RWPE2 (cell line): ENCODE results near the gene GPC2.
A peak's percentile ranks its signal among the peaks of the same experiment; 100 is the strongest.
"Not testable (repeated sequence)": the region's sequence is repeated elsewhere in the genome, so short reads cannot be mapped to it uniquely, and the experiment has no call there.

Experiments used
- ATAC-seq: fragments of 200-7000 bp; cut with Tn5 transposase; 3 replicates; pipeline ENCODE4 v1.9.1; 2021; ENCODE audit warnings: low read depth
- DNase-seq: peaks from one replicate; pipeline ENCODE4 v3.0.0-alpha.2; 2020; ENCODE audit warnings: low spot score
- H3K27ac ChIP-seq: fragments of 450-650 bp; 2 replicates; pipeline ENCODE4 v1.5.1; 2017; ENCODE audit warnings: mild to moderate bottlenecking; ENCODE audit not compliant: poor library complexity, severe bottlenecking
- H3K27me3 ChIP-seq: fragments of 250-450 bp; sonication (Bioruptor Pico); 2 replicates; pipeline ENCODE4 v1.5.1; 2021; ENCODE audit warnings: mild to moderate bottlenecking, moderate library complexity; ENCODE audit not compliant: insufficient read depth, poor library complexity, severe bottlenecking
- H3K36me3 ChIP-seq: fragments of 250-450 bp; sonication (Bioruptor Pico); 2 replicates; pipeline ENCODE4 v1.5.1; 2020; ENCODE audit warnings: low read depth, mild to moderate bottlenecking, moderate library complexity
- H3K4me1 ChIP-seq: fragments of 250-450 bp; sonication (Bioruptor Pico); 2 replicates; pipeline ENCODE4 v1.5.1; 2021; ENCODE audit warnings: mild to moderate bottlenecking, moderate library complexity; ENCODE audit not compliant: insufficient read depth, poor library complexity, severe bottlenecking
- H3K4me3 ChIP-seq: fragments of 250-450 bp; sonication (Bioruptor Pico); 2 replicates; pipeline ENCODE4 v1.5.1; 2021; ENCODE audit warnings: mild to moderate bottlenecking, moderate library complexity; ENCODE audit not compliant: severe bottlenecking
- H3K9me3 ChIP-seq: fragments of 250-450 bp; sonication (Bioruptor Pico); 2 replicates; pipeline ENCODE4 v1.5.1; 2021; ENCODE audit warnings: mild to moderate bottlenecking, moderate library complexity; ENCODE audit not compliant: severe bottlenecking
- TF ChIP-seq, protein P1 (sequence below): fragments of 450-650 bp; IDR thresholded peaks from one replicate; pipeline ENCODE4 v1.5.1; 2017; ENCODE audit warnings: mild to moderate bottlenecking, moderate library complexity; ENCODE audit not compliant: poor library complexity, severe bottlenecking

Gene GPC2

DNA sequence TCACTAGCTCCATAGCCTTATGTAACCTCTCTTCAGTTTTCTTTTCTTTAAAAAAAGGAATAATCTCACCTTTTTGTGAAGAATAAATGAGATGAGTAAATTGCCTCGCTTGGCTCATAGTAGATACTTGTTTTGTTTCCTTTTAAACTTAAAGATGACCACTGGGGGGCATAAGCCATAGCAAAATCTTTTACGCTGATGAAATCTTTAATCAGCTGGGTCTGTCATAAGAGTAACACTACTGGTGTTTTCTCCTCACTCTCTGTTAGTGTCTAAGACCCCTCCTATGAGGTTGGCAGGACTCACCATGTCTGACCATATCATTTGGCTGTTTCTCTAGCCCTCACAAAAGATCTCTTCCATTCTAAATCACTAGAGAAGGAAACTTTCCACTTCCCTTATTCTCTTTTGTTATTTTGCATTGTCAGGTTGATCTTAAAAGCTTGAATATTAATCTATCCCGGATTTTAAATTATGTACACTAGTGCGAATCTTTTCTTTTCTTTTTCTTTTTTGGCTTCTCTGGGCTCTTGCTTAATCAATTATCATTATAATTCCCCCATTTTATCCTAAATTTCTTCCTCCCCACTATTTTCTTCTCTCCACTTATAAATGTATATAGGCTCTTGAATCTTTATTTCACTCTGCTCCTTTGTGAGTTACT is 13.0 kb upstream of the GPC2 start:
- ATAC-seq, result peak; percentile 64; the same call in 2 of the 3 replicates
- no peak overlapping the region for H3K27ac ChIP-seq

DNA sequence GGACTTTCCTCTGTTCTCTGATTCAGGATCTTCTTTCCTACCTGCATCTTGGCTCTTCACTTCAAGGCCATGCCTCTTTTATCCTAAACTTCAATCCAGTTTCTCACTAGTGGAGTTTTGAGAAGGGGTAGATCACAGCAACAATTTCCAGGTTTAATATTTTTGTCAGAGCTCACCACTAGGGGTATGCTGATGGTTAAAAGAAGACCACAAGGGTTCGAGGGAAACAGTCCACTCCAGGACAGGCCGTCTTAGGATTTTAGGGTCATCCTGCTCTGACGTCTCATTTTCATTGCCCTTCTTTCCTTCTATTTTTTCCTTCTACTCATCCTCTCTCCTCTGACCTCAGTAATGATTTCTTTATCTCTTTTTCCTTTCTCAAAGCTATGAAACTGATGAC is 11.9 kb upstream of the GPC2 start:
- Histone ChIP-seq H3K4me3 (no peak overlapping the region), H3K27me3 (no peaks in the 10 kb centered on the region), H3K27ac (no peak overlapping the region), H3K4me1 (no peaks in the 10 kb centered on the region), H3K9me3 (no peaks in the 10 kb centered on the region), H3K36me3 (no peaks in the 10 kb centered on the region)
- DNase-seq, result no peak
- TF ChIP-seq, protein P1, sequence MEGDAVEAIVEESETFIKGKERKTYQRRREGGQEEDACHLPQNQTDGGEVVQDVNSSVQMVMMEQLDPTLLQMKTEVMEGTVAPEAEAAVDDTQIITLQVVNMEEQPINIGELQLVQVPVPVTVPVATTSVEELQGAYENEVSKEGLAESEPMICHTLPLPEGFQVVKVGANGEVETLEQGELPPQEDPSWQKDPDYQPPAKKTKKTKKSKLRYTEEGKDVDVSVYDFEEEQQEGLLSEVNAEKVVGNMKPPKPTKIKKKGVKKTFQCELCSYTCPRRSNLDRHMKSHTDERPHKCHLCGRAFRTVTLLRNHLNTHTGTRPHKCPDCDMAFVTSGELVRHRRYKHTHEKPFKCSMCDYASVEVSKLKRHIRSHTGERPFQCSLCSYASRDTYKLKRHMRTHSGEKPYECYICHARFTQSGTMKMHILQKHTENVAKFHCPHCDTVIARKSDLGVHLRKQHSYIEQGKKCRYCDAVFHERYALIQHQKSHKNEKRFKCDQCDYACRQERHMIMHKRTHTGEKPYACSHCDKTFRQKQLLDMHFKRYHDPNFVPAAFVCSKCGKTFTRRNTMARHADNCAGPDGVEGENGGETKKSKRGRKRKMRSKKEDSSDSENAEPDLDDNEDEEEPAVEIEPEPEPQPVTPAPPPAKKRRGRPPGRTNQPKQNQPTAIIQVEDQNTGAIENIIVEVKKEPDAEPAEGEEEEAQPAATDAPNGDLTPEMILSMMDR, result no peak
- no peak for ATAC-seq

More for the DNA sequence above, 13.0 kb upstream of the GPC2 start:
- DNase-seq, result no peak
- H3K4me3 ChIP-seq, result no peak overlapping the region
- H3K9me3 ChIP-seq, result no peaks in the 10 kb centered on the region
- no peaks in the 10 kb centered on the region for H3K27me3 ChIP-seq
- no peaks in the 10 kb centered on the region for H3K36me3 ChIP-seq
- TF ChIP-seq, protein P1, result peak; percentile 63
- no peaks in the 10 kb centered on the region for H3K4me1 ChIP-seq

DNA sequence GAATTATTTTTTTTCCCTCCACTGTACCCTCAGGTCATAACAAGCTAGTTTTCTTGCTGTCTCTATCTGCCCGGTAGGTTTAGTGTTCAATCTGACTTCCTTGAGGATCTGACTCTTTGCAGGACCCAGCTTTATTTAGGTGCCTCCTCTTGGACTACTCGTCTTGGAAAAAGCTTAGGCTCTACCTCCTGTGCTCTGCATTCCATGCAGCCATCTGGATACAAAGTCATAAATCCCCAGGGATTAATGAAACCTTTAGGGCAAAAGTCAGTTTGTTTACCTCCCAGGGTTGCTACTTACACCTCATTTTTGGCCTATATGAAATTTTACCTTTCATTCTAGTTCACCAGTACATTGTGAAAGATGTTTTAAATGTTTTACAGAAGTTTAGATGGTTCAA is 8.5 kb upstream of the GPC2 start:
- Histone ChIP-seq H3K4me3 (no peak overlapping the region), H3K27me3 (no peaks in the 10 kb centered on the region), H3K27ac (no peak overlapping the region), H3K9me3 (no peaks in the 10 kb centered on the region), H3K4me1 (no peaks in the 10 kb centered on the region), H3K36me3 (no peaks in the 10 kb centered on the region)
- TF ChIP-seq, protein P1, result no peak
- ATAC-seq, result no peak
- DNase-seq, result no peak

DNA sequence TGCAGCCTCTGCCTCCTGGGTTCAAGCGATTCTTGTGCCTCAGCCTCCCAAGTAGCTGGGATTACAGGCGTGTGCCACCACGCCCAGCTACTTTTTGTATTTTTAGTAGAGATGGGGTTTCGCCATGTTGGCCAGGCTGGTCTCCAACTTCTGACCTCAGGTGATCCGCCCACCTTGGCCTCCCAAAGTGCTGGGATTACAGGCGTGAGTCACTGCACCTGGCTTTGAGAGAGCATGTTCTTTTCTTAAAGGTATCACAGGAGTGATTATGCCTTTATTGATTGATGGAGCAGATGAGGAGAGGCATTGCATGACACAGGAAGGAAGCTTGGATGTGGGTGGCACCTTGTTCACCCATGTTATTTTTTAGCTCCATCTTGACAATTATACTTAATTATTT is 5.9 kb upstream of the GPC2 start:
- H3K4me1 ChIP-seq, H3K36me3 ChIP-seq, H3K27me3 ChIP-seq, H3K4me3 ChIP-seq, H3K27ac ChIP-seq, H3K9me3 ChIP-seq, DNase-seq, ATAC-seq: not testable (repeated sequence)

DNA sequence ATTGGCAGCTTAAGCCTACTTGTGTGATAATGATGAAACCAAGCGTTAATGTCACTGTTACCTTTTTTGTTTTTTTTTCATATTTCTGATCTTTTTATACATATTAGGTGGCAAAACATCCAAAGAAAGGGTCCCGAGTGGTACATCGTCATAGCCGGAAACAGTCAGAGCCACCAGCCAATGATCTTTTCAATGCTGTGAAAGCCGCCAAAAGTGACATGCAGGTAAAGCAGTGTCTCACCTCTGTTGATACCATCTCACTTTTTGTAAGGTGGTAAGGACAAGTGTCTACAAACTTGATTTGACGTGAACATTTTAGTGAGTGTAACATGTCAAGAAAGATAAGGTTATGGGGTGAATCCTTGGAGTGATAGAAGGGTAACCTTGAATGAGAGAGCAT is 5.4 kb upstream of the GPC2 start:
- not testable (repeated sequence) for H3K36me3 ChIP-seq, H3K27ac ChIP-seq

DNA sequence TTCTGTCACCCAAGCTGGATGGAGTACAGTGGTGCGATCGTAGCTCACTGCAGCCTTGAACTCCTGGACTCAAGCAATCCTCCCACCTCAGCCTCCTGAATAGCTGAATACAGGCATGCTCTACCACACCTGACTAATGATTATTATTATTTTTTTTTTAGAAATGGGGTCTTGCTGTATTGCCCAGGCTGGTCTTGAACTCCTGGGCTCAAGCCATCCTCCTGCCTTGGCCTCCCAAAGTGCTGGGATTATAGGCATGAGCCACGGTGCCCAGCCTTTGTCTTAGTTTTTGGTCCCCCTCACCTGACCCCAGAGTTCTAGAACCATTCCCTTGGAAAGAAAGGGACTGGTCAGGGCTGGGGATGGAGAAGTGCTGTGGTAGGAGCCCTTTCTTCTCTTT is 2.9 kb upstream of the GPC2 start:
- not testable (repeated sequence) for ATAC-seq, H3K27ac ChIP-seq

More for the DNA sequence above, 5.4 kb upstream of the GPC2 start:
- H3K27me3 ChIP-seq, DNase-seq, H3K4me3 ChIP-seq, ATAC-seq, H3K4me1 ChIP-seq, H3K9me3 ChIP-seq: not testable (repeated sequence)

More for the DNA sequence above, 2.9 kb upstream of the GPC2 start:
- not testable (repeated sequence) for H3K27me3 ChIP-seq, H3K9me3 ChIP-seq, H3K4me3 ChIP-seq, DNase-seq, H3K36me3 ChIP-seq, H3K4me1 ChIP-seq
